GM18909 (cell line): ENCODE measurements around the gene GINS1.
A peak's percentile ranks its signal among the peaks of the same experiment; 100 is the strongest.

Experiments
- ATAC-seq: cut with Tn5 transposase; IDR thresholded peaks from one replicate; pipeline ENCODE4 v1.9.1; 2021; ENCODE audit warnings: mild to moderate bottlenecking; ENCODE audit not compliant: unreplicated experiment, poor library complexity

GINS1 gene

DNA sequence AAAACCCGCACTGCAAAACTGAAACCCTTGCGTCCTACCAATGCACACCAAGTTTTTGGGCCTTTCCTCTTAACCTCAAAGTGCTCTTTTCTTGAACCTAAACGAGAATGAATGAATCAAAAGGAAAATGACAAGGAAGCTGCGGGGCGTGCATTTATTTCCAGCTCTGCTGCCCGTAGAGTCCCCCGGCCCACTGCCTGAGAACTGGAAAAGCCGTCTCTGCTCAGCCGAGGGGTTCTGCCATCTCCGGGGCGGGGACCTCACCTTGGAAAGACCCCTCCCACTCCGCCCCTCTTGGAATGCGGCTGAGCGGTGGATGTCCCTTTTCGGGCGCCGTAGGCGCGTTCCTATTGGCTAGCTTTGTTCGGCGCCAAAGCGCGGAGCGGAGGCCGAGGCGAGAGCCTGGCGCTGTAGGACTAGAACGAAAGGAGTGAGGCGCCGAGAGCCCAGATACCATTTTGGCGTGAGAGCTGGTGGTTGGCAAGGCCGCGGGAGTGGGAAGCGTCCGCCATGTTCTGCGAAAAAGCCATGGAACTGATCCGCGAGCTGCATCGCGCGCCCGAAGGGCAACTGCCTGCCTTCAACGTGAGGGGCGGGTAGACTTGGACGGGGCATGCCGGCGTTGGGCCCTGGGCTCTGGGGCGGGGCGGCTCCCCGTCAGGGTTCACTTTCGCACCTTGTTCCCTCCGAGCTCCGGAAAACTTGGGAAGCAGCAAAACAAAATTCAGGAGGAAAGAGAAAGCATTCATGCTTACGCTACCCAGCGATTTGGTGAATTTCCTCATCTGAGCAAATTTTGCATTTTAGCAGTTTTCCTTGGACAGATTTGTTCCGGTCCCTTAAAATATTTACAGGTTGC lies at the start of gene GINS1:
GINS1 (plus strand) TSS at position 363 of the 859 bp plus-strand sequence; CDS start at position 511, 148 bp downstream.
- peak; percentile 91 for ATAC-seq

DNA sequence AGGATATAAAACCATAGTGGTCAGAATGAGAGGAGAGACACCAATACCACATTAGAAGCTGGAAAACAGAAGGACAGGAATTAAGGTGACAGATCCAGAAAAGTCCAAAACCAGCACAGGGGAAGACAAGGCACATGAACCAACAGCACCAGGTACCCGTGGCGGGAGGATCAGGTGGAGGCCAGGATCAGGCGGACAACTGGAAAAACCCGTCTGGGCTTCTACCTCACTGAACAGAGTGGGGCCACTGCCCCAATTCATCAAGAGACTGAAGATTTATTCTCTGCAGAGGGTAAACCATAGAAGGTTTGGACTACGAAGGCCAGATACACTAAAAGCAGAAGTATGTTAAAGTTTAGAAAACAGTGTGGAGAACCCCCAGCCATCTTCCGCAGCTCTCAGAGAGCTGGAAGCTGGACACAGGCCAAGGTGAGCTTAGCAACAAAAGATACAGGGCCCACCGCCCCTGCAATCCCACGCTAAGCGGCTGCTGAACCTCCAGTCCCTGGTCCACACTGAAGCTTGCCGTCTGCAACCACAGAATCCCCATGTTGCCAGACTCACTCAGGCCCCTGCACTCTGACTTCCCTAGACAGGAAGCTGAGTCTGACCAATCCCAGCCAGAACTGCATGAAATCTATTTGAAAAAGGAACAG lies 46.7 kb upstream of the GINS1 start:
- ATAC-seq = peak; percentile 57

DNA sequence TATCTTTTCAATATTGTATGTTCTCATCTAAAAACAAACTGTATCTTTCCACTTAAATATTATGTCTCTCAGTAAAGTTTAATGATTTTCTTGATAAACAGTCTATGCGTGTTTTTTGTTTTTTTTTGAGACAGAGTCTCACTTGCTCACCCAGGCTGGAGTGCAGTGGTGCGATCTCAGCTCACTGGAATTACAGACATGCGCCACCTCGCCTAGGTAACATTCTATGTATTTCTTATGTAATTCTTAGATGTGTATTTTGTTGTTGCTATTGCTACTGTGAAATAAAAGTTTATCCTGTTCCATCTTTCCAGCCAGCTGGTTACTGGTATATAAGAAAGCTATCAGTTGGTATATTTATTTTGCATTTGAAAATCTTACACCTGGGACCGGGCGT lies 46.2 kb upstream of the GINS1 start:
- ATAC-seq = no peak

DNA sequence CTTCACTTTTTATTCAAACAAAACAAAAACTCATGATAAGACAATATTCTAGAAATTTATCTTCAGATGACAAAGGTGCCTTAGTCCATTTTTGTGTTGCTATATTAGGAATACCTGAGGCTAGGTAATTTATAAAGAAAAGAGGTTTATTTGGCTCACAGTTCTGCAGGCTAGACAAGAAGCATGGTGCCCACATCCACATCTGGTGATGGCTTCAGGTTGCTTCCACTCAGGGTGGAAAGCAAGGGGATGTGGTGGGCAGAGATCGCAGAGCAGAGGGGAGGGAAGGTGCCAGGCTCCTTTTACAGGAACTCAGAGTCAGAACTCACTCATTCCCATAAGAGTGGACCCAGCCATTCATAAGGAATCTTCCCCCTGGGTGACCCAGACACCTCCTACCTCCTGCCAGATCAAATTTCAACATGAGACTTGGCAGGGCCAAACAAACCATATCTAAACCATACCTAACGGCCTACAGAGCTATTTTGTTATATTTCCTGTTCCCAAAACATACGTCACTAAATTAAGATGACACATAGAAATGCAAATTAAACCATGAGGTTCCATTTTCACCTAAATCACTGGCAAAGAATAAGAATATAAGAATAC lies 43.2 kb upstream of the GINS1 start:
- no peak for ATAC-seq

DNA sequence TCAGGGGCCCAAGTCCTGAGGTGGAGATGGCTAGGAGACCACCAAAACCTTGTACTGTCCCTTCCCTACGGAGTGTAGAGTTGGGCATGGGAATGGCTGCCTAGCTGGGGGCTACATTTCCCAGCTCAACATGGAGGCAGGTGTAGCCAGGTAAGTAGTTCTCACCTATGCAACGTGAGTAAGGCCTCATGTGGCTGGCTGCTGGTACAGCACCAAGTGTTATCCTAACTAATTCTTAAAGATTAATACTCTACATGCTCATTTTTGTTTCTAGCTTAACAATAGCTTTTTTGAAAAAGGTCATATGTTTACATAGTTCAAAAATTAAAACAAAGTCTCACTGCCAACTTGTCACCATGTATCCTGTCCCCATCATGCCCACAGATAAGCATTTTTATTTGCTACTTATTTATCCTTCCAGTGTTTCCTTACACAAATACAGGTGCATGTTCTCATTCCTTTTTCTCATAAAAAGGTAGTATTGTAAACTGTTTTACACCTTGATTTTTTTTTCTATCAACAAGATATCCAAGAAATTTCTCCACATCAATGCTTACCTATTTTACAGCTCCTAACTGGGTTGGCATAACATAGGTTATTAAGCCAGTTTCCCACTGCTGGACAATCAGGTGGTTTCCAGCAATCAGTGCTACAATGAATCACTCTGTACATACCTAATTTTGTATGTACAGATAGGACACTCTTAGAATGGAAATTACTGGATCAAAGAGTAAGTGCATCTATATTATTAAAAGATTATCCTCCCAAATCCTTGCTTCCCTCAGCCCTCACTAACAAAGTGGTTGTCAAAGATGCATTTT lies 42.4 kb upstream of the GINS1 start:
- ATAC-seq = no peak

DNA sequence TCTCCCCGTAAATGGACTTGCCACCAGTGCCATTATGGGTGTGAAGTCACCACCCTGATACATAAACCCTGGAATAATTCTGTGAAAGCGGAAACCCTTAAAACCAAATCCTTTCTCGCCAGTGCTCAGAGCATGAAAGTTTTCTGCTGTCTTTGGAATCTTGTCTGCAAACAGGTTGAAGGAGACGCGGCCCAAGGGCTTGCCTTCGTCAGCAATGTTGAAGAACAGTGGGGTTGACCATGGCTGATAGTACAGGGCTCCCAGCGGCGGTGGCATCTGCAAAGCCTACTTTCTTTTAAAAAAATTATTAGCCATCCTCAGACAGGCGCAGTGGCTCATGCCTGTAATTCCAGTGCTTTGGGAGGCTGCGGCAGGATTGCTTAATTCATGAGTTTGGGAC lies 38.9 kb upstream of the GINS1 start:
- ATAC-seq = no peak

DNA sequence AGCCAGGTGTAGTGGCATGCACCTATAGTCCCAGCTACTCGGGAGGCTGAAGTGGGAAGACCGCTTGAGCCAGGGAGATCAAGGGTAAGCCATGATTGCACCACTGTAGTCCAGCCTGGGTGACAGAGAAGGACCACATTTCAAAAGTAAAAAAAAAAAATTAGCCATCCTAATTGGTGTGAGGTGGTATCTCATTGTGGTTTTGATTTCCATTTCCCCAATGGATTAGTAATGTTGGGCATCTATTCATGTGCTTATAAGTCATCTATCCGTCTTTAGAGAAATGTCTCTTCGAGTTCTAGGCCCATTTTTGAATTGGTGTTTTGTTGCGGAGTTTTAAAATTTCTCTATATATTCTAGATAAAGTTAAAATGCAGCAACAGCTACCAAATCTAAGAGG lies 38.5 kb upstream of the GINS1 start:
- ATAC-seq = no peak

DNA sequence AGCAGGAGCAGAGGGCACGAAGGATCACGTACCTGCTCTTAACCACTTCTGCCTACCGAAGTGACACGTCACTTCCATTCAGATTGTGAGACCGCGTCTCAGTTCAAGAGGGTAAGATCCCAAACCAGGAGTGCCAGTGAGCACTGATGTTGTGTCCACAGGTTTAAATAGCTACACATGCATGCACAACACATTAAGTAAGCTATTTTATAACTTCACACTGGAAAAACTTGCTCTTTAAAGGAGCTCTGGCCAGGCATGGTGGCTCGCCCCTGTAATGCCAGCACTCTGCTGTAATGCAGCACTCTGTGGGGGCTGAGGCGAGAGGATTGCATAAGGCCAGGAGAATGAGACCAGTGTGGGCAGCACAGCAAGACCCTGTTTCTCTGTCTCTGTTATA lies 37.9 kb upstream of the GINS1 start:
- no peak for ATAC-seq

DNA sequence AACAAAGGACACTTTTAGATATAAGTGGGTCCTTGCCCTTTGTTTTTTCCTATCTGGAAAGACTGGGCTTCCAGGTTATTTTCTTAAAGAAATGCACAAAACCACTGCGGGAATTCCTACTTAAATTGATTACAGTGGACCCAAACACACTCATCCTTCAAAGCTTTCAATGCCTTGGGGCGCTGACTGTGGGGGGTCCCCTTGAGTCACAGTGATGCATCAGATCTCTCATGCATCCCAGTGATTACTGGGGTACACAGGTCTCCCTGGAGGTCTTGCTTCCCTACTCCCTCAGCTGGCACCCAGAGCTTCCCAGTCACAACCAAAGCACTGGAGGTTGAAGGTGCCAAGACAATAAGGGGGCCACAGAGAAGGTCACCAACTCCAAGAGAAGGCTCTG lies 37.5 kb upstream of the GINS1 start:
- no peak for ATAC-seq

DNA sequence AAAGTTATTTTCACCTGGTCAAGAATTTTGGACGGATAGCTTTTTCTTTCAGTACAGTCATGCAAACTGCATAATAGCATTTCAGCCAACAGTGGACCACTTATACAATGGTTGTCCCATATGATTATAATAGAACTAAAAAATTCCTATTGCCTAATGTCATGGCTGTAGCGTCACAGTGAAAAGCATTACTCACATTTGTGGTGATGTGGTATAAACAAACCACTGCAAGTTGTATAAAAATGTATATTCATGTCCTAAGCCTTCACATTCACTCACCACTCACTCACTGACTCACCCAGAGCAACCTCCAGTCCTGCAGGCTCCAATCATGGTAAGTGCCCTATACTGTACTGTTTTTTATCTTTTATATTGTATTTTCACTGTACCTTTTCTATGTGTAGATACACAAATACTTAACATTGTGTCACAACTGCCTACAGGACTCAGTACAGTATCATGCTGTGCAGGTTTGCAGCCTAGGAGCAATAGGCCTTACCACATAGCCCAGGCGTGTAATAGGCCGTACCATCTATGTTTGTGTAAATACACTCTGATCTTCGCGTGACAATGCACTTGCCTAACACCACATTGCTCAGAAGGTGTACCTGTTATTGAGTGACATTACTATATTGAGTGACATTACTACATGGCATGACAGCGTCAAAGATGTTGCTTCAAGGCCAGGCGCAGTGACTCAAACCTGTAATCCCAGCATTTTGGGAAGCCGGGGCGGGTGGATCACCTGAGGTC lies 34.7 kb upstream of the GINS1 start:
- ATAC-seq = no peak

DNA sequence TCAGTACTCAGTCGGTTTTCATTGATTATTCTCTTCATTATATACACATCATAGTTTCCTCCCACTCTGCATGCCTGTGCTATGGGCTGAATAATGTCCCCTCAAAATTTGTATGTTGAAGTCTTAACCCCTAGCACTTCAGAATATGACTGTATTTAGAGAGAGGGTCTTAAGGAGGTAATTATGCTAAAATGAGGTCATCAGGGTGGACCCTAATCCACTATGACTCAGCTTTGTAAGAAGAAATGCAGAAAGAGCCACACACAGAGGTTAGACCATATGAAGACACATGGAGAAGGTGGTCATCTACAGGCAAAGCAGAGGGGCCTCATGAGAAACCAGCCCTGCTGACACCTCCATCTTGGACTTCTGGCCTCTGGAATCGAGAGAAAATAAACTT lies 32.6 kb upstream of the GINS1 start:
- no peak for ATAC-seq

DNA sequence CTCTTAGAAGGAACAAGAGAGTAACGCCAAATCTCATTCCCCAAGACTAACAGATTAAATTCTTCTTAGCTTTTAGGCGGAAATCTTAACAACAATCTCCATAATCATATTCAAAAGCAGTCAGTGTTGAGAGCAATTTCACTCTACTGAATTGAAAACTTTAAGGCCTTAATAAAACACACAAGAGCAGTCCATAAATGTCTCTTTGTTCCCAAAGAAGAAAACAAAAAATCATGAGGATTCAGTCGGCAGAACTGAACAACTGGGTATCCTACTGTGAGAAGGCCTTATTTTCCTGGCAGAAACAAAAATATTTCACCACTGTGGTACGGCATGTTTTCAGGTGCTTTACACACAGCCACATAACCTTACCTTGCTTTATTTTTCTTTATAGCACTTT lies 31.2 kb upstream of the GINS1 start:
- no peak for ATAC-seq

DNA sequence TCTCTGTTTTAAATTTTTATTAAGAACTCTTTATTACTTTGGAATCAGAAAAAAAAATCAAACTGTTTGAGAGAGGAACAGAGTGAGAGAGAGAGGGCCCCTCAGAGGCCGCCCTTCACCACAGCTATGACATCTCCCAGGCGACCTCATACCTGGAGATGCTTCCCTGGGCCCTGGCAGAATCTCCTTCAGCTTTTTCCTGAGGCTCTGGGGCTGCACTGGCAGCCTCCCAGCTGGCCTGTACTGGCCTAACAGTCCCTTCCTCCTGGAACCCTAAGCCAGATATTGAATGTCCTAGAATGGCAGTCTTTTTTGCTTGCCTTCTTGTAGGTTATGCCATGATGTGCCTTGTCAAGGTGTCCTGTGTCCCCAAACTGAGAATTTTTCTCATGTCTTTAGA lies 30.6 kb upstream of the GINS1 start:
- no peak for ATAC-seq

DNA sequence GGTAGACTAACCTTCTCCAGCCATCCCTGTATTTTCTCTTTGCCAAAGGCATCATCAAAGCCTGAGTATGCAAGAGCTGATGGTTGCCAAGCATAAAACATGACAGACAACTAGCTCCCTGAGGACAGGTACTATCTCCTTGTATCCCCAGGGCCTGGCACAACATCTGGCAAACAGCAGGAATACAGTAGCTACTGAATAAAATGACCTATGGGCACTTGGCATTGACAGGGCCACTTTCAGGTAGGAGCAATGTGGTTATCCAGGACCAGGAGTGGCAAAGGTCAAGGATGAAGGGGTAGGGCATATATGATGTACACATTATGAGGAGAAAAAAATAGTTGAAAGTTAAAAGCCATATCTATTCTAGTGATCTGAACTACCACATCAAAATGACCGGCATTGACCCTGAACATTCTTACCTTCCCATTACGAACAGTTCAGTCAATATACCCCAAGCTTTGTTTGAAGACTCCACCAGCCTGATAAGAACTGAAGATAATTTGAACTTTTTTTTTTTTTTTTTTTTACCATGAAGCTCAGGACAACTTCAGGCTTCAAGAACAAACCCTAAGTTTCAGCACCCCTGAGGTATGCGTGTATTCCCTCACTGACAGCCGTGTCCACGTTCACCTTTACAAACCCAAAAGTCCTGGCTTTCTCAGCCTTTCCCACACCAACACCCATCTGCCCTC lies 29.1 kb upstream of the GINS1 start:
- ATAC-seq = no peak

DNA sequence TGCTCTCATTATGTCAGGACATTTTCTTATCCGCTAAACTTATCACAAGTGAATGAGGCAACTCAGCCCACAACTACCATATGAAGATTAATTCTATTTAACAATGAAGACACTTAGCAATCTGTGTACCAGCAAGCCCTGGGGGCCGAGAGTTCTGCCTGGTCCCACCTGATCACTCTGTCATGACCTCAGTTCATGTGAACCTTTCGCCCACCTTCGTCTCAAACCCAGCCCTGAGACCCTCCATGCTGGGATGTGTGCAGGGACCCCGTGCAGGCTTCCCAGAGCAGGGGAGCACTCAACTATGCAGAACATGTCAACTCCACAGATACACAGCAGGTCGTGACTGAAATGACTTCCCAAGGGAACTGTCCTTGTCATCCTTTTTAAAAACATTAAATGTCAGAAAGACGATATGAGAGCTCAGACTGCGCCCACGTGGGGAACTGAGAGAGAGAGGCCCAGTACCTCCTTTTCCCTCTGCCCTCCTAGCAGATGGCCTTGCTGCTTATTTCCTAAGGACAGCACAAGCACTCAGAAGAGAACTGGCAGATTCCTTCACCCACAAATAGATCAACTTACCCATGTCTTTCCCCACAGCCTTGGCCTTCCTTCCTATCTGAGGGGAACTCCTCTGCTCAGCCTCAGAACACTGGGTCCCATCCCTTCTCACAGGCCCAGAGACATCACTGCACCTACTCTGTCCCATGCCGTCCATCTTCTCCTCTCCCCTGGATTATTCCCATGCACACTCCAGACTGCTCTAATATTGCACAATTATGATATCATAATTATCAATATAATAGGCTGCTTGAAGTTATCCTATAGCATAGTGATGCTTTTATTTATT lies 28.4 kb upstream of the GINS1 start:
- no peak for ATAC-seq

DNA sequence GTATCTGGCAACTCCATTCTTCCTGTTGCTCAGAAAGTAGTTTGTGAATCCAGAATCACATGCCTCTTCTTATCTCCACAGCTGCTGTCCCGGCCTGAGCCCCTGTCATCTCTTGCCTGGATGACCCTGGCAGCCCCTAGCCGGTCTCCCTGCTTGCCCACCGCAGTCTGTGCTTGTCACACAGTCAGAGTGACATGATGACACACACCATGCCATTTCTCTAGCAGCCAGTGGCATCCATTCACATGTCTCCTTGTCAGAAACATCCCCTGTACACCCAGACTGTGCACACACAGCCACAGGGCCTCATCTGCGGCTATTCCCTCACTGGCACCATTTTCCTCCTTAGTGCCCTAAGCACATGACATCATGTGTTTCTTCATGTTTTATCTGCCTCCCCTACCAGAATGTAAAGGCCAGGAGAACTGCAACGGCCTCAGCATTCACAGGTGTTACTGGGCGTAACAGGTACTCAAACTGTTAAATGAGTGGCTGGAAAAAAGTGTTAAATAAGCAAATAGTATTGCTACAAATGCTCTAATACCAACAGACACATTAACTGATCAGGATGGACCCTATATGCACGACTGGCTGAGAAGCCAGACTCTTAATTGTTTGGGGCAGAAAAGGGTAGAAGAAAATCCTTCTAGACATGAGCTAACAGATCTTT lies 26.4 kb upstream of the GINS1 start:
- no peak for ATAC-seq

DNA sequence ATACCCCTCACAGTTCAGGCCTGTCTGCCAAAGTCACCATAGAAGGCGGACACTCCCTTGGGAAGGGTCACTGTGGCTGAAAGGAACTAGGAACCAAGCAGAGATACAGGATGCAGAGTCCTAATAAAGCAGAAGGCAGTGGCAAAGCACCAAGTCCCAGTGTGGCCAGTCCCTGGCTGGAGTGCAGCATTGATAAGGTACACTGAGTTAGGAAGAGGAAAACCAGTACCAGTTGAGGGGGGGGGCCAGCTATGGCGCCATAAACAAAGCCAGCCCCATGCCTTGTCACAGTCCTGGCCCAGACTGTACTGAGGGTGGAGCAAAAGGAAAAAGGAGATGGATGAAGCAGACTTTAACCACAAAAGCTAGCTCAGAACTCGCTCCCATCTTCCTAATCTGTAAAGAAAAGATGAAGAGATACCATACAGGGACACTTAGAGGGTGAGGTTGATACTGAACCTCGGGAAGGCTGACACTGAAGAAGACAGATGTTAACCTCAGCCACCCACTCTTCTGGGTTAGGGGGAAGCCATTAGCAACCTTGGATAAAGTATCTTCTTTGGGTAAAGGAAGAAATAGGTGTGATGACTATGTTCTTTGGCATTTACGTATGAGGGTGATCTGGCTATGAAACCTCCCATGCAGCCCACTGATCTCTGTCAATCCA lies 24.6 kb upstream of the GINS1 start:
- no peak for ATAC-seq
